VCaP (cell line): ENCODE data around the gene SLC2A6.

Experiments
- H3K27ac ChIP-seq: fragments of 450-650 bp; 2 replicates; pipeline ENCODE4 v1.5.1; 2017
- CTCF ChIP-seq: fragments of 450-650 bp; conservative IDR thresholded peaks from 2 replicates; pipeline ENCODE4 v1.5.1; 2017; ENCODE audit warnings: mild to moderate bottlenecking, moderate library complexity

The SLC2A6 gene

GRCh38 chr9:133514460-133515239, 35.8 kb upstream of the SLC2A6 start:
- H3K27ac ChIP-seq = no peak overlapping the region
- TF ChIP-seq CTCF = no peak

GRCh38 chr9:133513214-133514100, 34.6 kb upstream of the SLC2A6 start:
- no peak for TF ChIP-seq CTCF
- no peak overlapping the region for H3K27ac ChIP-seq

- TF ChIP-seq CTCF = no peak
- no peak overlapping the region for H3K27ac ChIP-seq
Observed at GRCh38 chr9:133512253-133513213, 33.6 kb upstream of the SLC2A6 start.

- no peak overlapping the region for H3K27ac ChIP-seq
- TF ChIP-seq CTCF = no peak
Observed at GRCh38 chr9:133511607-133512006, 32.7 kb upstream of the SLC2A6 start.

GRCh38 chr9:133510926-133511505, 32.1 kb upstream of the SLC2A6 start:
- no peak for TF ChIP-seq CTCF
- H3K27ac ChIP-seq = no peak overlapping the region

- H3K27ac ChIP-seq = peak overlapping the region; percentile 68
- TF ChIP-seq CTCF = no peak
Observed at GRCh38 chr9:133509179-133510083, 30.5 kb upstream of the SLC2A6 start.
